HG03457 (cell line): ENCODE measurements around the gene PTPRT.

Experiments used
- ATAC-seq: cut with Tn5 transposase; IDR thresholded peaks from one replicate; pipeline ENCODE4 v1.9.1; 2021; ENCODE audit warnings: moderate number of reproducible peaks; ENCODE audit not compliant: unreplicated experiment

PTPRT gene

GRCh38 chr20:42852691-42853090, 337.0 kb downstream of the PTPRT start:
- ATAC-seq: no peak

- no peak for ATAC-seq
Measured at GRCh38 chr20:42846784-42847490, 342.8 kb downstream of the PTPRT start.

- no peak for ATAC-seq
Measured at GRCh38 chr20:42844751-42845150, 345.0 kb downstream of the PTPRT start.

GRCh38 chr20:42837456-42837855, 352.2 kb downstream of the PTPRT start:
- ATAC-seq: no peak

DNA sequence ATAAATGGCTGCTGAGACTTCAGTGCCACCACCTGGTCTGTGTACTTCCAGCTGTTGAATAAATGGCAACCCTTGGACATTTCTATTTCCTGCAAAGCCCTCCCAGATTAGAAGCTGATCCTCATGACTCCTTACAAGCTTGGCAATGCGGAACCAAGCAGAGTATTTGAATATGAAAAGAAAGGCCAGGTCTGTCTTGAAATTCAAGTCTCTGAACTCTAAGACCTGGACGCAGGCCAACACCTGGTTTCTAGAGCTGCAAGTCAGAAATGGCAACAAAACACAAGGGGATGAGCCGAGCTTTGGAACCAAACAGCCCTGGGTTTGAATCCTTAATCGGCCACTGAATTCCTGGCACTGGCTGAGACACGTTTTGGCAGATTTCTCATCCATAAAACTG, 353.4 kb downstream of the PTPRT start:
- no peak for ATAC-seq

DNA sequence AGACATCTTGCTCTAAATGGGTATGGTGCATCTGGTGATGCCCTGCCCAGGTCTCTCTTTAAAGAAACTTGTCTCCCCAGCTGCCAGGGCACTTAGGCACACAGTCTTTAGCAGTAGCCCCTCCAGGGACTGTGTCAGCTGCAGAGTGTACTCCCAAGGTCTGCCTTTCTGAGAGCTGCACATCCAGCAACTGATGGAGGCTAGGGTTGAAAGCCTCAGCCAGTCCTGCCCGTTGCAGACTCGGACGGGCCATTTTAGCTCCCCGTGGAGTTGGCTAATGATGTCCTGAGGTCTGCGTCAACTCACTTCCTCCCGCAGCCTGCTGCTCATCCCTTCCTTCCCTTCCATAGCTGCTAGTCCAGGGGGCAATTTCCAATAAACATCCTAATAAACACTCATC, 381.8 kb downstream of the PTPRT start:
- ATAC-seq: no peak

DNA sequence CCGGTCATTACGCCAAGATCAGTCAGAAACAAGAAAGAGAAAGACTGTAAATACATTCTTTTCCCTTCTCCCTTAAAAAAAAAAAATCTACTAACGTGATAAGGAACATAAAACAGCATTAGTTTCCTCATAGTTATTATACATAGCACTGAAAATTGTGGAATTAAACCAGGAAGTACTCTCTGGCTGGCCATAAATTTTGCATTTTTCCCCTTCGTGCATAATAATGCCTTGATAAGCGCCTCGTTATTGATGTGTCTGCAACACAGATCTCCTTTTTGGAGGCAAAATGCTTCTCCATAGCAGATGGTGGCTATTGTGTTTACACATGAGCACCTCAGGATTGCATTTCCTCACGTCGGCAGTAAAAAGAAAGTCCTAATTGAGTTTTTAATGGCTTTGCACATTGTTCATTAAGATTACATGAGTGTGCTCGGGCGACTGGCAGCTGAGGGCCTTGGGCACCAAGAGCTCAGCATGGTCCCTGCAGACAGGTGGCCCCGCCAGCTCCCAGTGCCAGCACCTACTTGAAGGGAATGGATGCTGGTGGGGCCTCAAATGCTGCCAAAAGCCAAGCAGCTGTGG, 394.5 kb downstream of the PTPRT start:
- no peak for ATAC-seq

- ATAC-seq: no peak
Measured at GRCh38 chr20:42792052-42792451, 397.7 kb downstream of the PTPRT start.

DNA sequence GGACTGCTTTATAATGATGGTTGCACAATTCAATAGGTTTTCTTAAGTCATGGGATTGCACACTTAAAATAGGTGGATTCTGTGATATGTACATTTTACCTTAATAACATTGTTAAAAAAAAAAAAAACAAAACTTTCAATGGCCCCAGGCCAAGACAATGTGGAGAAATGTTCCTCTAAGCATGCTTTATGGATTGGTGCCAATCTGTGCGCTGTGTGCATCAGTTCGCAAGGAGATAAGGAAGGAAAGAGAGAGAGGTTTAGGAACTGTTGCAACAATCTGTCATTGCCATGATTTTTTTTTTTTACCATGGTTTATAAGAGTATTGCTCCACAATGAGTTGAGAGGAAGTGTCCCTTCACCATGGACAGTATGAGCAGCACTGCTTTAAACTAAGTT, 399.6 kb downstream of the PTPRT start:
- no peak for ATAC-seq

DNA sequence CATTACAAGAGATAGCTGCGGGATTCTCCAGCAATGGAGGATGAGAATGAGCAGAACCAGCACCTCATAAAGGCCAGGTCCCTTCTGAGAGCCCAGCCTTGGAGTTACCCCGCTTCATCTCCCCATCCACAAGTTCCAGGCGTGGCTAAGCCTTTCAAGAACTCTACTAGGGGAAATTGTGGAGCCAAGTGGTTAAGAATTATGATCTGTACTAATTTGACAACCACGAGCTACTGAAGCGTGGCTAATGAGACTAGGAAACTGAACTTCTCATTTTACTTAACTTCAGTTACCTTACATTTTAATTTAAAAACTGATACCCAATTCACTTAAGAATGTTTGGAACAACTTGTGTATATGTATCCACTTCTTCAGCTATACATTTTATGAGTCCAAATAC, 401.0 kb downstream of the PTPRT start:
- ATAC-seq: no peak

- ATAC-seq: no peak
Measured at GRCh38 chr20:42785041-42785440, 404.7 kb downstream of the PTPRT start.

GRCh38 chr20:42779216-42779615, 410.5 kb downstream of the PTPRT start:
- no peak for ATAC-seq

- ATAC-seq: no peak
Measured at GRCh38 chr20:42775866-42776265, 413.8 kb downstream of the PTPRT start.

DNA sequence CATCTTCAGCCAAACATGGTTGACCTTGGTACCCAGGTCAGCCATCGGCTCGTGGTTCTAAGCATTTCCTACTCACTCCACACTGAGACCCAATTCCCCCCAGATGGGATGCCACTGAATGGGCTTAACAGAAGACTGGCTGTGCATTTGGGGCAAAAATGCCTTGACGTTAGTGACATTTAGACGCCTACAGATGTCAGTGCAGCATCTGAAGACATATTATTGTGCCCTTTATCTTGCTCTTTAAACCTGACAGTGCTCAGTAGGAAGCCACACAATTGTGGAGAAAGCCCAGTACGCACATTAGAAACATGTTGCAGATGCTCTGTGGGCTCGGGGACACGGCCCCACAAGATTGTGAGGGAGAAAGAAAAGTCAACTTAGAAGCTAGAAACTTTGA, 414.7 kb downstream of the PTPRT start:
- ATAC-seq: no peak

GRCh38 chr20:42763015-42763414, 426.7 kb downstream of the PTPRT start:
- ATAC-seq: no peak

GRCh38 chr20:42756991-42757390, 432.7 kb downstream of the PTPRT start:
- ATAC-seq: no peak

DNA sequence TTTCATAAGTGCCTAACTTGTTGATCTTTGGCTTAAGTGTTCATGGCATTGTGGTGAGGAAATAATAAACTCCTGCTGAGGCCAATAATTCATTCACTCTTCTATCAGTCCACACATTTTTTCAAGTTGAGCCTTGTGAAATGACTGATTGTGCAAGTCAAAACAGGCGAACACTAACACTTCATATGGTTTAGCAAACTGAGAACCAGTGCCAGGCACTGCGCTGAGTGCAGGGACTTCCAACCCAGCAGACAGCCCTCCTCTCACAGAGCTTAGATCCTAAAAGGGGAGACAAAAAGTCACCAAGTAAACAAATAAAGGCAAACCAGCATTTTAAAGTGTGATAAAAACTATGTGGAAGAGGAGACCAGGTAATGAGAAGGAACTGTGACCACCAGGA, 435.0 kb downstream of the PTPRT start:
- no peak for ATAC-seq

DNA sequence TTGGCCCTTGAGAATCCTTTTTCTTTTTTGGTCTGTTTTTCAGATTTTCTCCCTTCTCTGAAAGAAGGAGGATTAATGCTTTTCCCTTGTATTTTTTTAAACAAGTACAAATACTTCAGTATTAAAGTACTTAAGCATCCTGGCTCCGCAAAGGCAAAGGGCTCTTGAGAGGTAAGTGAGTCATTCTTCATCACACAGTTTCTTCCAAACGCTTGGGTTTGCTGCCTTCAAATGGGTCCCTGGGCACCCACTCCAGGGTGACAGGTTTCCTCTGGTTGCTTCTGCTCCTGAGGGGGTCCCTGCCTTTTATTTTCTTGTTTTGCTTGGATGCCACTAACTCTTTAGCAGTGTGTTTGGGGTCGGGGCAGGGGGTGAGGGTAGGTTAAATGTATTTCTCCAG, 437.1 kb downstream of the PTPRT start:
- no peak for ATAC-seq

- no peak for ATAC-seq
Measured at GRCh38 chr20:42749556-42749955, 440.1 kb downstream of the PTPRT start.

DNA sequence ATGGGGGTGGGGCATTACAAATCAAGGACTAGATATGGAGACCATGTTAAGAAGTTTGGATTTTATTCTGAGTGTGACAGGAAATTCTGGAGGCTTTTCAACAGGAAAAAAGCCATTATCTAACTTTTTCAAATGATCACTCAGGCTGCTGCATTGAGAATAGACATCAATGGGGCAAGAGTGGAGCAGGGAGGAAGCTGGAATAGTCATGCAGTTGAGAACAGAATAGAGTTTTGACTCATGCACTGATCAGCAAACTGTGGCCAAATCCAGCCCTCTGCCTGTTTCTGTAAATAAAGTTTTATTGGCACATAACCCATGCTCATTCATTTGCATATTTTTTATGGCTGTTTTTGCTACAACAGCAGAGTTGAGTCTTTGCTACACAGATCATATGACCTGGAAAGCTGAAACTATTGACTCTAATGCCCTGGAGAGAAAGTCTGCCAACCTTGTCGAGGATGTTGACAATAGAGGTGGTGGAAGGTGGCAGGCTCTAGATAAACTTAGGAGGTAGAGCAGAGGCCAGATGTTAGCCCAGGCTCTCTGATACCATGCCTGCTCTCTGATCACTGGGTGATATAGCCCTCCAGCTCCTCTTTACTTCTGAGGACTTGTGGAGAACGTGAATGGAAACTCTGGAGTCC, 441.8 kb downstream of the PTPRT start:
- ATAC-seq: no peak

GRCh38 chr20:42744756-42745465, 444.8 kb downstream of the PTPRT start:
- ATAC-seq: no peak

- no peak for ATAC-seq
Measured at GRCh38 chr20:42742926-42743325, 446.8 kb downstream of the PTPRT start.
